Measurements from ENCODE around the gene LASP1.

The LASP1 gene

GRCh38 chr17:38870259-38871165 lies 654 bp downstream of the LASP1 start:
- DNase-seq (ENCODE audit: low spot score) = peak; percentile 44

- DNase-seq (ENCODE audit: low spot score) = peak; percentile 91
These were observed 1.6 kb downstream of the LASP1 start for GRCh38 chr17:38871247-38872015.

- no peak for DNase-seq (ENCODE audit: low spot score)
These were observed 2.2 kb downstream of the LASP1 start for GRCh38 chr17:38872027-38872511.

GRCh38 chr17:38872671-38873385 lies 3.0 kb downstream of the LASP1 start:
- no peak for DNase-seq (ENCODE audit: low spot score)

GRCh38 chr17:38873640-38874380 lies 4.0 kb downstream of the LASP1 start:
- peak; percentile 26 for DNase-seq (ENCODE audit: low spot score)

- DNase-seq (ENCODE audit: low spot score) = no peak
These were observed 4.9 kb downstream of the LASP1 start for GRCh38 chr17:38874505-38875400.

- DNase-seq (ENCODE audit: low spot score) = no peak
These were observed 5.7 kb downstream of the LASP1 start for GRCh38 chr17:38875477-38876075.

GRCh38 chr17:38877130-38877851 lies 7.4 kb downstream of the LASP1 start:
- DNase-seq (ENCODE audit: low spot score) = no peak

- DNase-seq (ENCODE audit: low spot score) = no peak
These were observed 10.2 kb downstream of the LASP1 start for GRCh38 chr17:38879878-38880665.

- no peak for DNase-seq (ENCODE audit: low spot score)
These were observed 11.8 kb downstream of the LASP1 start for GRCh38 chr17:38881600-38882191.

GRCh38 chr17:38882870-38883269 lies 13.0 kb downstream of the LASP1 start:
- DNase-seq (ENCODE audit: low spot score) = no peak

- no peak for DNase-seq (ENCODE audit: low spot score)
These were observed 14.0 kb downstream of the LASP1 start for GRCh38 chr17:38883592-38884526.

GRCh38 chr17:38885044-38885727 lies 15.3 kb downstream of the LASP1 start:
- DNase-seq (ENCODE audit: low spot score) = no peak

GRCh38 chr17:38885728-38886642 lies 16.1 kb downstream of the LASP1 start:
- DNase-seq (ENCODE audit: low spot score) = no peak

GRCh38 chr17:38886643-38887010 lies 16.8 kb downstream of the LASP1 start:
- no peak for DNase-seq (ENCODE audit: low spot score)
